Measurements from ENCODE around the gene LILRB2.
"Not testable (repeated sequence)": the region's sequence is repeated elsewhere in the genome, so short reads cannot be mapped to it uniquely, and the experiment has no call there.

LILRB2 gene

GRCh38 chr19:54239491-54240371 lies 41.2 kb downstream of the LILRB2 start:
- not testable (repeated sequence) for DNase-seq

- DNase-seq = no peak
Measured at GRCh38 chr19:54233941-54234340, 47.0 kb downstream of the LILRB2 start.

GRCh38 chr19:54231077-54231931 lies 49.6 kb downstream of the LILRB2 start:
- peak; percentile 90 for DNase-seq

GRCh38 chr19:54230031-54230430 lies 50.9 kb downstream of the LILRB2 start:
- DNase-seq = no peak

- no peak for DNase-seq
Measured at GRCh38 chr19:54229146-54229545, 51.8 kb downstream of the LILRB2 start.

GRCh38 chr19:54224619-54225018 lies 56.3 kb downstream of the LILRB2 start:
- DNase-seq = not testable (repeated sequence)

GRCh38 chr19:54223937-54224281 lies 57.0 kb downstream of the LILRB2 start:
- DNase-seq = not testable (repeated sequence)

Measured in DMS53 (cell line).